ENCODE data around the gene PARVB.

DNA sequence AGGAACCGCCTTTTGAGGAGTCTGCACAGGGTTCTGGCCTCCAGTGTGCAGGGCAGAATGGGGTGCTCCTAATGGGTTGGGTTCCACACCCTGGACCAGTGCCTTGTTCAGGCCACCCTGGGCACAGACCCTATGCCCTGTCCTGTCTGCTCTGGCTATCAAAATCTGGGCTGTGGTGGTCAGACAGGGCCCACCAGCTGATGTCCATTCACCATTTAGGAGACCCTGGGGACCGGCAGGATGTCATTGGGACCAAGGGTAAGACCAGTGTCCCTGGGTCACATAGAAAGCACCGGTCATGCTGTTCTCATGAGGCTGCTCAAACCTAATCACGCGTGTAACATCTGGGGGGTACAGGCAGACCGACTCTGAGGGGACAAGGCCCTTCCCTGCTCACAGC is 194.0 kb downstream of the PARVB start:
- TF ChIP-seq, protein P1, sequence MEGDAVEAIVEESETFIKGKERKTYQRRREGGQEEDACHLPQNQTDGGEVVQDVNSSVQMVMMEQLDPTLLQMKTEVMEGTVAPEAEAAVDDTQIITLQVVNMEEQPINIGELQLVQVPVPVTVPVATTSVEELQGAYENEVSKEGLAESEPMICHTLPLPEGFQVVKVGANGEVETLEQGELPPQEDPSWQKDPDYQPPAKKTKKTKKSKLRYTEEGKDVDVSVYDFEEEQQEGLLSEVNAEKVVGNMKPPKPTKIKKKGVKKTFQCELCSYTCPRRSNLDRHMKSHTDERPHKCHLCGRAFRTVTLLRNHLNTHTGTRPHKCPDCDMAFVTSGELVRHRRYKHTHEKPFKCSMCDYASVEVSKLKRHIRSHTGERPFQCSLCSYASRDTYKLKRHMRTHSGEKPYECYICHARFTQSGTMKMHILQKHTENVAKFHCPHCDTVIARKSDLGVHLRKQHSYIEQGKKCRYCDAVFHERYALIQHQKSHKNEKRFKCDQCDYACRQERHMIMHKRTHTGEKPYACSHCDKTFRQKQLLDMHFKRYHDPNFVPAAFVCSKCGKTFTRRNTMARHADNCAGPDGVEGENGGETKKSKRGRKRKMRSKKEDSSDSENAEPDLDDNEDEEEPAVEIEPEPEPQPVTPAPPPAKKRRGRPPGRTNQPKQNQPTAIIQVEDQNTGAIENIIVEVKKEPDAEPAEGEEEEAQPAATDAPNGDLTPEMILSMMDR (IDR thresholded peaks at IDR 0.05 in 4 of 5, conservative IDR thresholded peaks at IDR 0.05 in 1 of 5) = no peak
- TF ChIP-seq POLR2A (IDR thresholded peaks at IDR 0.05) = no peak

Measured in gastrocnemius medialis (tissue), 4 donors.